Kidney (tissue), 14 donors: ENCODE results near the gene TMEM266. TPM values are rescaled to one million over a fixed set of nuclear protein-coding genes. Genes with fewer than 3 reads are reported as not detected.
A peak's percentile ranks its signal among the peaks of the same experiment; 100 is the strongest.
"Not testable (repeated sequence)": the region's sequence is repeated elsewhere in the genome, so short reads cannot be mapped to it uniquely, and the experiment has no call there.

Source experiments
- DNase-seq, 5 donors: peaks; one replicate each; pipeline ENCODE4 v3.0.0-alpha.2; 2013 to 2020
- FAIRE-seq: peaks from 2 replicates; lab custom pipeline; 2012; peaks lifted over from hg19 to GRCh38; lab: Jason Lieb, UNC
- H3K27ac ChIP-seq, 2 donors: one replicate each; pipeline ENCODE4 v1.7.0; 2013; ENCODE audit warnings: low read depth in 2 of 2, low read length in 2 of 2, inconsistent platforms in 1 of 2
- H3K27me3 ChIP-seq: one replicate; pipeline ENCODE4 v1.7.1; 2013; ENCODE audit warnings: low read length, inconsistent platforms; ENCODE audit not compliant: control insufficient read depth, insufficient read depth
- H3K36me3 ChIP-seq, 3 donors: one replicate each; pipeline versions ENCODE4 v1.7.0 to v1.7.1; 2013; ENCODE audit warnings: low read length in 3 of 3, control low read depth in 1 of 3, inconsistent platforms in 1 of 3; ENCODE audit not compliant: insufficient read depth in 3 of 3, control insufficient read depth in 2 of 3
- H3K4me1 ChIP-seq, 3 donors: one replicate each; pipeline versions ENCODE4 v1.7.0 to v1.7.1; 2013; ENCODE audit warnings: low read length in 3 of 3, inconsistent platforms in 1 of 3, low read depth in 1 of 3; ENCODE audit not compliant: control insufficient read depth in 2 of 3, insufficient read depth in 2 of 3
- H3K4me3 ChIP-seq, 3 donors: one replicate each; pipeline versions ENCODE4 v1.7.0 to v1.8.1; 2013; ENCODE audit warnings: low read length in 3 of 3, control low read depth in 1 of 3, inconsistent platforms in 1 of 3
- H3K9ac ChIP-seq, 3 donors: one replicate each; pipeline versions ENCODE4 v1.7.0 to v1.7.1; 2013; ENCODE audit warnings: low read length in 3 of 3, control low read depth in 1 of 3, inconsistent platforms in 1 of 3
- H3K9me3 ChIP-seq, 3 donors: one replicate each; pipeline versions ENCODE4 v1.7.0 to v1.7.1; 2013; ENCODE audit warnings: low read length in 3 of 3, control low read depth in 1 of 3, inconsistent platforms in 1 of 3; ENCODE audit not compliant: control insufficient read depth in 2 of 3, insufficient read depth in 1 of 3
- CTCF ChIP-seq: IDR thresholded peaks from 3 replicates; pipeline ENCODE4 v1.5.1; 2012; ENCODE audit warnings: mild to moderate bottlenecking, moderate library complexity, borderline replicate concordance; ENCODE audit not compliant: insufficient read depth; ENCODE audit errors: extremely low read depth
- intact Hi-C: fragments of 100-400 bp; cut with DNase I; formaldehyde crosslinking; loops from one replicate; pipeline ENCODE4 v1.11.1; 2022
- polyA plus RNA-seq: library from polyadenylated mRNA; stranded (reverse); fragments of 350-450 nt; fragmentation: Illumina TruSeq; extraction: RNeasy Lipid Tissue Mini Kit (QIAGEN cat#74804); gene quantifications from one replicate; pipeline ENCODE4 v1.2.3, GENCODE V29; 2014; ENCODE audit warnings: low read depth, low replicate concordance; ENCODE audit not compliant: insufficient read depth
- total RNA-seq: library from RNA; stranded (reverse); fragmentation: NEBNext Ultra II Directional; extraction: Animal tissue kit (Norgen Biotek cat#: 25700); gene quantifications from one replicate; pipeline ENCODE4 v1.2.1, GENCODE V29; 2021
- donor health status: control.
- donor health status: control.
- donor health status: control.
- donor health status: control.
- donor health status: control.
- donor health status: DM: yes; HTN: yes; CAD: no.
- donor health status: Normal renal cell carcinoma (clear cell type).

The TMEM266 gene
- total and polyA plus RNA-seq, 2 donors from 2014 or later = 0.72 to 3.1 TPM

- Histone ChIP-seq H3K27ac (no peak within 1 kb of the TSS), H3K36me3 (no peaks in the 10 kb centered on the region), H3K9ac (no peak within 1 kb of the TSS), H3K9me3 (no peaks in the 10 kb centered on the region), H3K4me1 (no peaks in the 10 kb centered on the region), H3K27me3 (no peaks in the 10 kb centered on the region), H3K4me3 (peak within 1 kb of the TSS in 2 of 3 donors; percentile 4 to 32)
- FAIRE-seq (no peak), DNase-seq (peak in 2 of 5 donors; percentile 9 to 22)
- intact Hi-C loops = no loop called here
- no peak for TF ChIP-seq CTCF
These were observed 47.9 kb upstream of the TMEM266 start, which contains the start of gene NRG4 for GRCh38 chr15:76011627-76012551. Gene NRG4, minus strand, starts transcription at chr15:76012424. Its CDS starts 1,194 bp downstream, at chr15:76011230.

DNA sequence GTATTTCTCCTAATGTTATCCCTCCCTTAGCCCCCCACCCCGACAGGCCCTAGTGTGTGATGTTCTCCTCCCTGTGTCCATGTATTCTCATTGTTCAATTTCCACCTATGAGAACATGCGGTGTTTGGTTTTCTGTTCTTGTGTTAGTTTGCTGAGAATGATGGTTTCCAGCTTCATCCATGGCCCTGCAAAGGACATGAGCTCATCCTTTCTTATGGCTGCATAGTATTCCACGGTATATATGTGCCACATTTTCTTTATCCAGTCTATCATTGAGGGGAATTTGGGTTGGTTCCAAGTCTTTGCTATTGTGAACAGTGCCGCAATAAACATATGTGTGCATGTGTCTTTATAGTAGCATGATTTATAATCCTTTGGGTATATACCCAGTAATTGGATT lies 46.3 kb upstream of the TMEM266 start:
- H3K27ac ChIP-seq, H3K4me3 ChIP-seq, H3K4me1 ChIP-seq, H3K9me3 ChIP-seq, H3K9ac ChIP-seq, DNase-seq, H3K36me3 ChIP-seq, intact Hi-C loops, H3K27me3 ChIP-seq, FAIRE-seq: not testable (repeated sequence)

DNA sequence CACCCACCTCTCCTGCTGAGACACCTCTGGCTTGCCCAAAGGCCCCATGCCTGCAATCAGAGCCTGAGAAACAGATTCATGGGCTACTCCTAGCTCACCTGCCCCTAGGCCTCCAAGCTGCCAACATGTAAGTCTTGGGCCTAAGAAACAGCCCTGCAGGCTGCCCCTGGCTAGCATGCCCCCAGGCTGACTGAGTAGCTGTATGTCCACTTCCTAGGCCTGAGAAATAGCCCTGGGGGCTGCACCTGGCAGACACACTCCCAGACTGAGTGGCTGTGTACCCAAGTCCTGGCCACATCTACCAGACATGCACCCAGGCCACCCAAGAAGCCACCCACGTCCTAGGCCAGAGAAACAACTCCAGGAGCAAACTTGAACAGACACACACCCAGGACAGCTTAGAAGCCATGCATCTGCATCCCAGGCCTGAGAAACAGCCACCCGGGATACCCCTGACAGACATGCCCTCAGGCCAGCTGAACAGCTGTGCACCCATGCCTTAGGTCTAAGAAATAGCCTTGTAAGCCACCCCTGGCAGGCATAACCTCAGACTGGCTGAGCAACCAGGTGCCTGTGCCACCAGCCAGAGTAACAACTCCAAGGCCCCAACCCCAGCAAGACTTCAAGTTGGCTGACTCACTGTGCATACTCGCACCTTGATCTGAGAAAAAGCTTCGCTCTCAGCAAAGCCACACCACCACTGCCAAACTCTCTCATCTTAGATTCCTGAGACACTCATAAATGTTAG lies 35.6 kb upstream of the TMEM266 start:
- no peak for FAIRE-seq
- H3K9ac ChIP-seq = no peak overlapping the region
- no peak overlapping the region for H3K4me3 ChIP-seq
- peaks cover 0 to 2% (median 0%) of the 10 kb centered on the region in 3 donors for H3K9me3 ChIP-seq
- no peaks in the 10 kb centered on the region for H3K4me1 ChIP-seq
- intact Hi-C loops = no loop called here
- no peak for DNase-seq
- no peaks in the 10 kb centered on the region for H3K27me3 ChIP-seq
- H3K36me3 ChIP-seq = no peaks in the 10 kb centered on the region
- no peak overlapping the region for H3K27ac ChIP-seq
- TF ChIP-seq CTCF = no peak

GRCh38 chr15:76032046-76032445 lies 27.7 kb upstream of the TMEM266 start:
- Histone ChIP-seq H3K27ac (no peak overlapping the region), H3K9ac (no peak overlapping the region), H3K9me3 (no peaks in the 10 kb centered on the region), H3K27me3 (no peaks in the 10 kb centered on the region), H3K4me3 (no peak overlapping the region), H3K4me1 (no peaks in the 10 kb centered on the region), H3K36me3 (no peaks in the 10 kb centered on the region)
- FAIRE-seq (no peak), DNase-seq (no peak)
- intact Hi-C loops = no loop called here
- TF ChIP-seq CTCF = no peak
